SK-N-SH (cell line): ENCODE data around the gene PFAS. TPM values are rescaled to one million over a fixed set of nuclear protein-coding genes. Genes with fewer than 3 reads are reported as not detected.

ENCODE experiments used
- CTCF ChIA-PET: fragments of 300-600, 350-600 bp; formaldehyde crosslinking; extraction: SDS; loops from one replicate; lab custom pipeline; 2021; lab: Yijun Ruan, JAX
- POLR2A ChIA-PET: fragments of 350-600 bp; sonication (Branson Sonifier 250); formaldehyde crosslinking; extraction: SDS; loops from one replicate; lab custom pipeline; 2020; ENCODE audit warnings: antibody characterized with exemption, inconsistent platforms; lab: Yijun Ruan, JAX
- DNase-seq: peaks from one replicate; pipeline ENCODE4 v3.0.0; 2012
- H2AFZ ChIP-seq: fragments of 200-600 bp; sonication (generic); 2 replicates; pipeline ENCODE4 v1.8.1; 2016; ENCODE audit warnings: antibody characterized with exemption, mild to moderate bottlenecking, low read depth
- H3F3A ChIP-seq: fragments of 200-600 bp; sonication (generic); replicated peaks from 2 replicates; pipeline ENCODE3; 2016; ENCODE audit warnings: antibody characterized with exemption, mild to moderate bottlenecking; ENCODE audit not compliant: insufficient read depth
- H3K27ac ChIP-seq, 2 experiments: fragments of 200-500 bp in 1 of 2; fragments of 200-600 bp in 1 of 2; sonication (Bioruptor generic) in 1 of 2; sonication (generic), shearing (Covaris generic) in 1 of 2; 2 replicates each; pipeline versions ENCODE4 v1.5.1 to v1.6.1; 2014 to 2016; ENCODE audit warnings: low read depth in 2 of 2, inconsistent platforms in 1 of 2, low read length in 1 of 2, mild to moderate bottlenecking in 1 of 2, mixed read lengths in 1 of 2
- H3K27me3 ChIP-seq: fragments of 200-600 bp; sonication (generic), shearing (Covaris generic); 2 replicates; pipeline ENCODE4 v1.6.1; 2016; ENCODE audit warnings: mixed run types; ENCODE audit not compliant: insufficient read depth
- H3K36me3 ChIP-seq, 2 experiments: fragments of 200-500 bp in 1 of 2; fragments of 200-600 bp in 1 of 2; sonication (Bioruptor generic) in 1 of 2; sonication (generic) in 1 of 2; replicated peaks in 1 of 2; 2 replicates each; pipeline versions ENCODE3 to v1.5.1; 2014 to 2016; ENCODE audit warnings: low read length in 1 of 2, mild to moderate bottlenecking in 1 of 2; ENCODE audit not compliant: insufficient read depth in 2 of 2, control insufficient read depth in 1 of 2
- H3K4me1 ChIP-seq, 2 experiments: fragments of 200-500 bp in 1 of 2; fragments of 200-600 bp in 1 of 2; sonication (Bioruptor generic) in 1 of 2; sonication (generic), shearing (Covaris generic) in 1 of 2; 2 replicates each; pipeline versions ENCODE4 v1.5.1 to v1.6.1; 2014 to 2016; ENCODE audit warnings: low read depth in 1 of 2, low read length in 1 of 2, mixed run types in 1 of 2; ENCODE audit not compliant: insufficient read depth in 2 of 2, control insufficient read depth in 1 of 2
- H3K4me2 ChIP-seq: fragments of 200-600 bp; sonication (generic), shearing (Covaris generic); 2 replicates; pipeline ENCODE4 v1.6.1; 2017; ENCODE audit warnings: mixed run types
- H3K4me3 ChIP-seq, 2 experiments: fragments of 200-500 bp in 1 of 2; fragments of 200-600 bp in 1 of 2; sonication (Bioruptor generic) in 1 of 2; sonication (generic), shearing (Covaris generic) in 1 of 2; 2 replicates each; pipeline versions ENCODE4 v1.5.1 to v1.8.1; 2014 to 2016; ENCODE audit warnings: low read depth in 2 of 2, inconsistent platforms in 1 of 2, low read length in 1 of 2, mild to moderate bottlenecking in 1 of 2, mixed read lengths in 1 of 2, moderate library complexity in 1 of 2
- H3K79me2 ChIP-seq: fragments of 200-600 bp; sonication (generic); 2 replicates; pipeline ENCODE4 v1.8.1; 2017; ENCODE audit warnings: mild to moderate bottlenecking; ENCODE audit not compliant: insufficient read depth
- H3K9ac ChIP-seq: fragments of 200-600 bp; sonication (generic); 2 replicates; pipeline ENCODE4 v1.6.1; 2017; ENCODE audit warnings: mixed run types
- H3K9me2 ChIP-seq: fragments of 200-600 bp; sonication (generic); 2 replicates; pipeline ENCODE4 v1.6.1; 2017; ENCODE audit warnings: mixed run types
- H3K9me3 ChIP-seq: fragments of 200-600 bp; sonication (generic); 2 replicates; pipeline ENCODE4 v1.6.1; 2017; ENCODE audit warnings: mixed run types, mild to moderate bottlenecking, moderate library complexity
- H4K20me1 ChIP-seq: fragments of 200-600 bp; sonication (generic); 2 replicates; pipeline ENCODE4 v1.6.1; 2017; ENCODE audit warnings: mild to moderate bottlenecking, mixed run types; ENCODE audit not compliant: insufficient read depth
- ELF1 ChIP-seq: IDR thresholded peaks from 2 replicates; pipeline ENCODE4 v1.4.0; 2012
- EP300 ChIP-seq, 2 experiments: IDR thresholded peaks; 2 replicates each; pipeline versions ENCODE4 v1.4.0 to v1.6.1; 2012; ENCODE audit warnings: borderline replicate concordance in 1 of 2, low read depth in 1 of 2, low read length in 1 of 2
- EZH2phosphoT487 ChIP-seq: fragments of 200-600 bp; sonication (generic); IDR thresholded peaks from 2 replicates; pipeline ENCODE4 v1.6.1; 2017; ENCODE audit warnings: low read depth, mixed run types, mild to moderate bottlenecking, antibody characterized with exemption, moderate library complexity, borderline replicate concordance
- FOXJ3 ChIP-seq: sonication (generic); formaldehyde crosslinking; IDR thresholded peaks from 2 replicates; pipeline ENCODE4 v1.5.1; 2020; ENCODE audit warnings: mild to moderate bottlenecking, missing genetic modification reagents
- FOXM1 ChIP-seq: IDR thresholded peaks from 2 replicates; pipeline ENCODE4 v1.4.0; 2012; ENCODE audit warnings: low read depth, mild to moderate bottlenecking
- GABPA ChIP-seq: IDR thresholded peaks from 2 replicates; pipeline ENCODE4 v1.4.0; 2012; ENCODE audit warnings: low read depth, mild to moderate bottlenecking
- GATA2 ChIP-seq: sonication (generic); formaldehyde crosslinking; IDR thresholded peaks from 2 replicates; pipeline ENCODE4 v1.5.0; 2020; ENCODE audit warnings: mild to moderate bottlenecking, missing genetic modification reagents
- JUND ChIP-seq: IDR thresholded peaks from 2 replicates; pipeline ENCODE4 v1.4.0; 2012
- MEF2A ChIP-seq: IDR thresholded peaks from 2 replicates; pipeline ENCODE4 v1.4.0; 2012; ENCODE audit warnings: low read depth, borderline replicate concordance
- NFIC ChIP-seq: IDR thresholded peaks from 2 replicates; pipeline ENCODE4 v1.4.0; 2012; ENCODE audit warnings: borderline replicate concordance
- NRF1 ChIP-seq: IDR thresholded peaks from 2 replicates; pipeline ENCODE4 v1.6.1; 2012; ENCODE audit warnings: low read depth, mild to moderate bottlenecking, low read length
- POLR2AphosphoS5 ChIP-seq: IDR thresholded peaks from 2 replicates; pipeline ENCODE4 v1.6.1; 2012; ENCODE audit warnings: low read depth, low read length
- RAD21 ChIP-seq: IDR thresholded peaks from 2 replicates; pipeline ENCODE4 v1.6.1; 2012; ENCODE audit warnings: mild to moderate bottlenecking, low read length
- RCOR1 ChIP-seq: fragments of 150-350 bp; IDR thresholded peaks from 2 replicates; pipeline ENCODE4 v1.6.1; 2017; ENCODE audit warnings: antibody characterized with exemption, low read length
- RFX5 ChIP-seq: IDR thresholded peaks from 2 replicates; pipeline ENCODE4 v1.6.1; 2012; ENCODE audit warnings: mild to moderate bottlenecking, improper control_type of control experiment, low read length
- RXRA ChIP-seq: IDR thresholded peaks from 2 replicates; pipeline ENCODE4 v1.4.0; 2012; ENCODE audit warnings: low read depth, mild to moderate bottlenecking, borderline replicate concordance
- SIN3A ChIP-seq: IDR thresholded peaks from 2 replicates; pipeline ENCODE4 v1.6.1; 2012; ENCODE audit warnings: low read depth, mild to moderate bottlenecking, low read length, moderate library complexity, borderline replicate concordance
- SMC3 ChIP-seq: IDR thresholded peaks from 2 replicates; pipeline ENCODE4 v1.6.1; 2012; ENCODE audit warnings: low read depth, low read length, improper control_type of control experiment
- TAF1 ChIP-seq: IDR thresholded peaks from 2 replicates; pipeline ENCODE4 v1.6.1; 2012; ENCODE audit warnings: low read depth, mild to moderate bottlenecking, low read length, moderate library complexity, borderline replicate concordance
- TCF12 ChIP-seq: IDR thresholded peaks from 2 replicates; pipeline ENCODE4 v1.4.0; 2012
- TEAD4 ChIP-seq: IDR thresholded peaks from 2 replicates; pipeline ENCODE4 v1.4.0; 2012; ENCODE audit warnings: mild to moderate bottlenecking, borderline replicate concordance; ENCODE audit not compliant: insufficient read depth
- WGBS: methylation state at CpG from one replicate; pipeline ENCODE4 v1.1.6; 2017; ENCODE audit warnings: low lambda C conversion rate; 5-methylcytosine and 5-hydroxymethylcytosine counted together
- polyA plus RNA-seq, 3 experiments: library from polyadenylated mRNA; depleted of rRNA; stranded (reverse); fragments of >200 nt; gene quantifications; 2 replicates each; pipeline ENCODE4 v1.2.3, GENCODE V29; 2012
- TF ChIP-seq, protein P1 (sequence below): IDR thresholded peaks from 2 replicates; pipeline ENCODE4 v1.4.0; 2012; ENCODE audit warnings: low read depth, borderline replicate concordance
- TF ChIP-seq, protein P2 (sequence below): fragments of 200-600 bp; sonication (generic); IDR thresholded peaks from 2 replicates; pipeline ENCODE4 v1.6.1; 2017; ENCODE audit warnings: antibody characterized with exemption, mild to moderate bottlenecking, moderate library complexity
- TF ChIP-seq, protein P3 (sequence below): IDR thresholded peaks from 2 replicates; pipeline ENCODE4 v1.4.0; 2012; ENCODE audit warnings: low read depth
- TF ChIP-seq, protein P4 (sequence below): IDR thresholded peaks from 2 replicates; pipeline ENCODE4 v1.6.1; 2012; ENCODE audit warnings: mild to moderate bottlenecking, low read depth, low read length, moderate library complexity

The PFAS gene
- polyA plus RNA-seq, 1 of the 3 experiments (the other 2 are of a cell fraction) = 22.4 TPM

DNA sequence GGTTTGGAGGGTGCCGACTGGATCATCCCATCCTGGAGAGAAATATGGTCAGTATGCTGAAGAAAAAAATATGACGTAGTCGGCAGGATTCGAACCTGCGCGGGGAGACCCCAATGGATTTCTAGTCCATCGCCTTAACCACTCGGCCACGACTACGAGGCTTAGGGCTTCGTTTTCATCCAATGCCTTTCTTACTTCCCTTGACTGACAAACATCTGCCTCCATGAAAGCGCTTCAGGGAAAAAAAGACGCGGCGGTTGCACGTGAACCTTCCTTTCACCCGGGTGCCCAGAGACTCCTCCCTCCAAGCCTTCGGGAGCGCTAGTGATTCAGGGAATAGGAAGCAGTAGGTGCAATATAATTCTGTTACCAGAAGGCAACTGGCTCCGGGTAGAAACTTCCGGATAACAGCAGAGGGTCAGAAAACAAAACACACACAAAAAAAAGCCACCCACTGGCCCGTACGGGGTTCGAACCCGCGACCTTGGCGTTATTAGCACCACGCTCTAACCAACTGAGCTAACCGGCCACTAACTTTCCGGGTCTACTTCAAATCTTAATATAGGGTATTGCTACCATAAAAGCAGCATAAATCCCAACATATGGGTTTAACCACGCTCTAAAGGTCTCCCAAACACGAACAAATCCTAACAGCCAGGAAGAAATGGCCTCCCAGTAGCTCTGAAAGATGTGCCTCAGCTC lies 22.4 kb upstream of the PFAS start:
- Histone ChIP-seq H3K4me2 (peak overlapping the region; percentile 60), H3K4me3 (peak overlapping the region; percentile 55), H3K9me2 (no peaks in the 10 kb centered on the region), H3K36me3 (peaks cover 12 to 34% of the 10 kb centered on the region in 2 experiments), H2AFZ (no peak overlapping the region), H3K27me3 (no peaks in the 10 kb centered on the region), H3K27ac (peak overlapping the region; percentile 82 to 95), H4K20me1 (0 out of 2 replicates have a peak, but pooled peaks cover 4% of the 10 kb centered on the region), H3F3A (peaks cover 40% of the 10 kb centered on the region), H3K4me1 (peaks cover 8 to 23% of the 10 kb centered on the region in 2 experiments; a peak in 3 of 4 replicates), H3K9me3 (no peaks in the 10 kb centered on the region), H3K79me2 (no peaks in the 10 kb centered on the region), H3K9ac (peak overlapping the region; percentile 55; the same call in 1 of the 2 replicates)
- WGBS = 4% methylated on average over 31 of the region's 32 CpGs
- DNase-seq = peak; percentile 65
- ChIA-PET POLR2A (interaction anchor here (0.6 to 1.4 kb wide), 6 partner anchors 9 to 107 kb away, joined by 3 to 7 read pairs (median 4); partner anchors contain the start of genes CTC1 and SLC25A35), CTCF (interaction anchor here (1.0 to 6.5 kb wide), 6 partner anchors 22 to 153 kb away, joined by 3 to 55 read pairs (median 5); partner anchors contain the start of genes BORCS6, PFAS and RANGRF)
- TF ChIP-seq NFIC (no peak), SMC3 (no peak), EP300 (IDR thresholded peaks at IDR 0.05; ENCODE audit: borderline replicate concordance in 1 of 2, low read depth in 1 of 2, low read length in 1 of 2) (peak in 1 of 2 experiments; percentile 23; a peak in 1 of 4 replicates), SIN3A (peak; percentile 38; the same call in 1 of the 2 replicates), TCF12 (0 out of 2 replicates have a peak, but pooled peaks have one; percentile 22), EZH2phosphoT487 (no peak), JUND (peak; percentile 38), TEAD4 (peak; percentile 91), RCOR1 (peak; percentile 66), RXRA (peak; percentile 63; the same call in 1 of the 2 replicates), RFX5 (no peak), GABPA (peak; percentile 64), POLR2AphosphoS5 (peak; percentile 96), FOXM1 (no peak), NRF1 (no peak; the same call in 1 of the 2 replicates), MEF2A (0 out of 2 replicates have a peak, but pooled peaks have one; percentile 15), RAD21 (no peak), FOXJ3 (CRISPR knock-in tag) (no peak), GATA2 (CRISPR knock-in tag) (no peak), TAF1 (0 out of 2 replicates have a peak, but pooled peaks have one; percentile 36), ELF1 (peak; percentile 66)
- TF ChIP-seq, protein P1, sequence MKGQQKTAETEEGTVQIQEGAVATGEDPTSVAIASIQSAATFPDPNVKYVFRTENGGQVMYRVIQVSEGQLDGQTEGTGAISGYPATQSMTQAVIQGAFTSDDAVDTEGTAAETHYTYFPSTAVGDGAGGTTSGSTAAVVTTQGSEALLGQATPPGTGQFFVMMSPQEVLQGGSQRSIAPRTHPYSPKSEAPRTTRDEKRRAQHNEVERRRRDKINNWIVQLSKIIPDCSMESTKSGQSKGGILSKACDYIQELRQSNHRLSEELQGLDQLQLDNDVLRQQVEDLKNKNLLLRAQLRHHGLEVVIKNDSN = 0 out of 2 replicates have a peak, but pooled peaks have one; percentile 19
- TF ChIP-seq, protein P2, sequence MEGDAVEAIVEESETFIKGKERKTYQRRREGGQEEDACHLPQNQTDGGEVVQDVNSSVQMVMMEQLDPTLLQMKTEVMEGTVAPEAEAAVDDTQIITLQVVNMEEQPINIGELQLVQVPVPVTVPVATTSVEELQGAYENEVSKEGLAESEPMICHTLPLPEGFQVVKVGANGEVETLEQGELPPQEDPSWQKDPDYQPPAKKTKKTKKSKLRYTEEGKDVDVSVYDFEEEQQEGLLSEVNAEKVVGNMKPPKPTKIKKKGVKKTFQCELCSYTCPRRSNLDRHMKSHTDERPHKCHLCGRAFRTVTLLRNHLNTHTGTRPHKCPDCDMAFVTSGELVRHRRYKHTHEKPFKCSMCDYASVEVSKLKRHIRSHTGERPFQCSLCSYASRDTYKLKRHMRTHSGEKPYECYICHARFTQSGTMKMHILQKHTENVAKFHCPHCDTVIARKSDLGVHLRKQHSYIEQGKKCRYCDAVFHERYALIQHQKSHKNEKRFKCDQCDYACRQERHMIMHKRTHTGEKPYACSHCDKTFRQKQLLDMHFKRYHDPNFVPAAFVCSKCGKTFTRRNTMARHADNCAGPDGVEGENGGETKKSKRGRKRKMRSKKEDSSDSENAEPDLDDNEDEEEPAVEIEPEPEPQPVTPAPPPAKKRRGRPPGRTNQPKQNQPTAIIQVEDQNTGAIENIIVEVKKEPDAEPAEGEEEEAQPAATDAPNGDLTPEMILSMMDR = no peak
- TF ChIP-seq, protein P3, sequence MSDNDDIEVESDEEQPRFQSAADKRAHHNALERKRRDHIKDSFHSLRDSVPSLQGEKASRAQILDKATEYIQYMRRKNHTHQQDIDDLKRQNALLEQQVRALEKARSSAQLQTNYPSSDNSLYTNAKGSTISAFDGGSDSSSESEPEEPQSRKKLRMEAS = peak; percentile 77
- TF ChIP-seq, protein P4, sequence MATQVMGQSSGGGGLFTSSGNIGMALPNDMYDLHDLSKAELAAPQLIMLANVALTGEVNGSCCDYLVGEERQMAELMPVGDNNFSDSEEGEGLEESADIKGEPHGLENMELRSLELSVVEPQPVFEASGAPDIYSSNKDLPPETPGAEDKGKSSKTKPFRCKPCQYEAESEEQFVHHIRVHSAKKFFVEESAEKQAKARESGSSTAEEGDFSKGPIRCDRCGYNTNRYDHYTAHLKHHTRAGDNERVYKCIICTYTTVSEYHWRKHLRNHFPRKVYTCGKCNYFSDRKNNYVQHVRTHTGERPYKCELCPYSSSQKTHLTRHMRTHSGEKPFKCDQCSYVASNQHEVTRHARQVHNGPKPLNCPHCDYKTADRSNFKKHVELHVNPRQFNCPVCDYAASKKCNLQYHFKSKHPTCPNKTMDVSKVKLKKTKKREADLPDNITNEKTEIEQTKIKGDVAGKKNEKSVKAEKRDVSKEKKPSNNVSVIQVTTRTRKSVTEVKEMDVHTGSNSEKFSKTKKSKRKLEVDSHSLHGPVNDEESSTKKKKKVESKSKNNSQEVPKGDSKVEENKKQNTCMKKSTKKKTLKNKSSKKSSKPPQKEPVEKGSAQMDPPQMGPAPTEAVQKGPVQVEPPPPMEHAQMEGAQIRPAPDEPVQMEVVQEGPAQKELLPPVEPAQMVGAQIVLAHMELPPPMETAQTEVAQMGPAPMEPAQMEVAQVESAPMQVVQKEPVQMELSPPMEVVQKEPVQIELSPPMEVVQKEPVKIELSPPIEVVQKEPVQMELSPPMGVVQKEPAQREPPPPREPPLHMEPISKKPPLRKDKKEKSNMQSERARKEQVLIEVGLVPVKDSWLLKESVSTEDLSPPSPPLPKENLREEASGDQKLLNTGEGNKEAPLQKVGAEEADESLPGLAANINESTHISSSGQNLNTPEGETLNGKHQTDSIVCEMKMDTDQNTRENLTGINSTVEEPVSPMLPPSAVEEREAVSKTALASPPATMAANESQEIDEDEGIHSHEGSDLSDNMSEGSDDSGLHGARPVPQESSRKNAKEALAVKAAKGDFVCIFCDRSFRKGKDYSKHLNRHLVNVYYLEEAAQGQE = no peak
